Activated CD8-positive, alpha-beta T cell treated with anti-CD3 and anti-CD28 coated beads, Interleukin-2, amount 10 ng/mL, durations not matched to agents 7 days and 5 days (primary cell): Measurements from ENCODE around the gene INPP5J. TPM values are rescaled to one million over a fixed set of nuclear protein-coding genes. Genes with fewer than 3 reads are reported as not detected.
"Not testable (repeated sequence)": the region's sequence is repeated elsewhere in the genome, so short reads cannot be mapped to it uniquely, and the experiment has no call there.

Experiments used
- ATAC-seq: fragments of 150-1000 bp; cut with Tn5 transposase; one replicate; pipeline ENCODE4 v1.10.0; 2021; ENCODE audit warnings: moderate library complexity
- CTCF ChIA-PET: fragments of 350-600 bp; sonication (Branson Sonifier 250); formaldehyde crosslinking; loops from one replicate; lab custom pipeline; 2021; ENCODE audit warnings: antibody characterized with exemption; lab: Charles Lee
- POLR2A ChIA-PET: fragments of 350-600 bp; sonication (Branson Sonifier 250); formaldehyde crosslinking; loops from one replicate; lab custom pipeline; 2021; ENCODE audit warnings: antibody characterized with exemption; lab: Charles Lee
- DNase-seq: peaks from one replicate; pipeline ENCODE4 v3.0.0-alpha.2; 2020
- H3K27ac Mint-ChIP-seq: one replicate; pipeline ENCODE4 v1.8.0; 2021; ENCODE audit warnings: mild to moderate bottlenecking, mixed read lengths
- H3K27me3 Mint-ChIP-seq: one replicate; pipeline ENCODE4 v1.8.0; 2021; ENCODE audit warnings: low read depth, mixed read lengths
- H3K36me3 Mint-ChIP-seq: one replicate; pipeline ENCODE4 v1.8.0; 2021; ENCODE audit warnings: low read depth, mixed read lengths
- H3K4me1 Mint-ChIP-seq: one replicate; pipeline ENCODE4 v1.8.0; 2021; ENCODE audit warnings: low read depth, mixed read lengths
- H3K4me3 Mint-ChIP-seq: one replicate; pipeline ENCODE4 v1.8.0; 2021; ENCODE audit warnings: mild to moderate bottlenecking, mixed read lengths
- H3K9me3 Mint-ChIP-seq: one replicate; pipeline ENCODE4 v1.8.0; 2022; ENCODE audit warnings: mixed read lengths; ENCODE audit not compliant: insufficient read depth
- total RNA-seq, 2 experiments: library from RNA; stranded (reverse); gene quantifications; one replicate each; pipeline ENCODE4 v1.2.3, GENCODE V29; 2021

INPP5J gene, protein sequence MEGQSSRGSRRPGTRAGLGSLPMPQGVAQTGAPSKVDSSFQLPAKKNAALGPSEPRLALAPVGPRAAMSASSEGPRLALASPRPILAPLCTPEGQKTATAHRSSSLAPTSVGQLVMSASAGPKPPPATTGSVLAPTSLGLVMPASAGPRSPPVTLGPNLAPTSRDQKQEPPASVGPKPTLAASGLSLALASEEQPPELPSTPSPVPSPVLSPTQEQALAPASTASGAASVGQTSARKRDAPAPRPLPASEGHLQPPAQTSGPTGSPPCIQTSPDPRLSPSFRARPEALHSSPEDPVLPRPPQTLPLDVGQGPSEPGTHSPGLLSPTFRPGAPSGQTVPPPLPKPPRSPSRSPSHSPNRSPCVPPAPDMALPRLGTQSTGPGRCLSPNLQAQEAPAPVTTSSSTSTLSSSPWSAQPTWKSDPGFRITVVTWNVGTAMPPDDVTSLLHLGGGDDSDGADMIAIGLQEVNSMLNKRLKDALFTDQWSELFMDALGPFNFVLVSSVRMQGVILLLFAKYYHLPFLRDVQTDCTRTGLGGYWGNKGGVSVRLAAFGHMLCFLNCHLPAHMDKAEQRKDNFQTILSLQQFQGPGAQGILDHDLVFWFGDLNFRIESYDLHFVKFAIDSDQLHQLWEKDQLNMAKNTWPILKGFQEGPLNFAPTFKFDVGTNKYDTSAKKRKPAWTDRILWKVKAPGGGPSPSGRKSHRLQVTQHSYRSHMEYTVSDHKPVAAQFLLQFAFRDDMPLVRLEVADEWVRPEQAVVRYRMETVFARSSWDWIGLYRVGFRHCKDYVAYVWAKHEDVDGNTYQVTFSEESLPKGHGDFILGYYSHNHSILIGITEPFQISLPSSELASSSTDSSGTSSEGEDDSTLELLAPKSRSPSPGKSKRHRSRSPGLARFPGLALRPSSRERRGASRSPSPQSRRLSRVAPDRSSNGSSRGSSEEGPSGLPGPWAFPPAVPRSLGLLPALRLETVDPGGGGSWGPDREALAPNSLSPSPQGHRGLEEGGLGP
- total RNA-seq: not detected

DNA sequence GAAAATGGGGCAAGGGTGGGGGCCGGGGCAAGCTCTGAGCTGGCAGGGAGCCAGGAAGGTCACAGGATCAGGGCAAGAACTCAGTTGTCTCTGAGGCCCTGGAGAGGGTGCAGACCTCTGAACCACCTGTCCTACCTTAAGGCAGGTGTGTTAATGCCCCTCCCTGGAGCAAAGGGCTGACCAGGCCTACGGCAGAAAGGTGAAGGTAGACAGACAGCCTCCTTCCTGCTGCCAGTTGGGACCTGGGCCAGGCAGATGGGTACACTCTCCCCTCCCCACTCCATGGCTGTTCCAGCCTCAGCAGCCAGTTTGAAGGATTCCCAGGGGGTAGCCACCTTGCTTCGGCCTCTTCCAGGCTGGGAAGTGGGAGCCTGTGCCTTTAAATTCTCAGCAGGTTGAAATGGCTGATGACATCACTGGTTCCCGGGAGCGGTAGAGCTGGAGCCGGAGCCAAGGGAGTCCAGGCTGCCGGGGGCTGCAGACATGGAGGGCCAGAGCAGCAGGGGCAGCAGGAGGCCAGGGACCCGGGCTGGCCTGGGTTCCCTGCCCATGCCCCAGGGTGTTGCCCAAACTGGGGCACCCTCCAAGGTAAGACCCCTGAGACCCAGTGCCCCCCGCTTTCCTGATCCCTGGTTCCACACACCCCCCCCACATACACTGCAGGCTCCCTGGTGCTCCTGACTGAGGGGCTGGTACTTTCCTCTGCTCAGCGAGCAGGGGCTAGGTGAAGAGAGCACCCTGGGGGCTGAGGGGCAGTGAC lies at the start of gene INPP5J:
Gene INPP5J (plus strand): TSS at position 435 of the 760 bp plus-strand sequence. CDS start 49 bp downstream, at position 484.
- H3K4me1 Mint-ChIP-seq: peaks cover 1% of the 10 kb centered on the region
- no peak within 1 kb of the TSS for H3K4me3 Mint-ChIP-seq
- no peak for DNase-seq
- CTCF ChIA-PET: no interaction called here
- POLR2A ChIA-PET: no interaction called here
- H3K36me3 Mint-ChIP-seq: no peaks in the 10 kb centered on the region
- H3K27ac Mint-ChIP-seq: no peak within 1 kb of the TSS
- no peak for ATAC-seq
- H3K9me3 Mint-ChIP-seq: no peaks in the 10 kb centered on the region
- H3K27me3 Mint-ChIP-seq: peaks cover 3% of the 10 kb centered on the region

DNA sequence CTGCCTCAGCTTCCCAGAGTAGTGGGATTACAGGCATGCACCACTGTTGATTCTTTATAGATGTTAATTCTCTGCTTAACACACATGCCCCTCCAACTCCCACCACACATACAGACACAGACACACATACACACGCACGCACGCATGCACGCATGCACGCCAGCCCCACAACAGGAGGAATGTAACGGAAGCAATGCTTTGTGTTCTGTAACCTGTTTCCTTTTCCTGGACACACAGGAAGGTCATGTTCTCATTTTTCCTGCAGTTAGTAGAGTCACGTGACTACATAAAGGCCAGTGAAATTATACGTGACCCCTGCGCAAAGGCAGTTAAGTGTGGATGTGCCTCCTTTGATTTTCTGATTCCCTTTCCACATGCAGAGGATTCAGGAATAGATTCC lies 49.6 kb upstream of the INPP5J start:
- H3K4me1 Mint-ChIP-seq, H3K4me3 Mint-ChIP-seq, H3K27me3 Mint-ChIP-seq, H3K36me3 Mint-ChIP-seq, POLR2A ChIA-PET, ATAC-seq, H3K27ac Mint-ChIP-seq, DNase-seq, H3K9me3 Mint-ChIP-seq: not testable (repeated sequence)
- CTCF ChIA-PET: interaction anchor here (0.8 kb wide), 1 partner anchor 11 kb away, joined by 3 read pairs; no protein-coding TSS in a partner anchor

DNA sequence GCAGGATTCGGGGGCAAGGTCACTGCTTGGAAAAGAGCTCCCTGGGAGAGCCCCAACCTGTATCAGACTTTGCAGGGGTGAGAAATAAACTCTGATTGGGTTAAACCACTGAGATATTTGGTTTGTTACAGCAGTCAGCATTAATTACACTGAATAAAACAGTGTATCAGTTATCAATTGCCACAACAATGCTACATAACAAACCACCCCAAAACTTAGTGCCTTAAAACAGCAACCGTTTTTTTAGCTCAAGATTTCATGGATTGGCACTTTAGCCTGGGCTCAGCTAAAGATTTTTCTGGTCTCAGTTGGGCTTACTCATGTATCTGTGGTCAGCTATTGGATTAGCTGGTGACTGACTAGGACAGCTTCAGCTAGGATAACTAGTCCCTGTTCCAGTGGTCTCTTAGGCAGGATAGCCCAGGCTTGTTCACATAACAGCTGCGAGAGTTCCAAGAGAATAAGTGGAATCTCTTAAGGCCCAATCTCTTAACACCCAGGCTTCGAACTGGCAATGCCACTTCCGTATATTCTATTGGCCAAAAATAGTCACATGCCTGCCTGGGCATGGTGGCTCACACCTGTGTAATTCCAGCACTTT lies 49.1 kb upstream of the INPP5J start:
- H3K9me3 Mint-ChIP-seq, H3K27me3 Mint-ChIP-seq, H3K4me1 Mint-ChIP-seq, POLR2A ChIA-PET, DNase-seq, ATAC-seq, H3K4me3 Mint-ChIP-seq, H3K36me3 Mint-ChIP-seq, H3K27ac Mint-ChIP-seq: not testable (repeated sequence)
- CTCF ChIA-PET: interaction anchor here (0.8 kb wide), 1 partner anchor 11 kb away, joined by 3 read pairs; no protein-coding TSS in a partner anchor

DNA sequence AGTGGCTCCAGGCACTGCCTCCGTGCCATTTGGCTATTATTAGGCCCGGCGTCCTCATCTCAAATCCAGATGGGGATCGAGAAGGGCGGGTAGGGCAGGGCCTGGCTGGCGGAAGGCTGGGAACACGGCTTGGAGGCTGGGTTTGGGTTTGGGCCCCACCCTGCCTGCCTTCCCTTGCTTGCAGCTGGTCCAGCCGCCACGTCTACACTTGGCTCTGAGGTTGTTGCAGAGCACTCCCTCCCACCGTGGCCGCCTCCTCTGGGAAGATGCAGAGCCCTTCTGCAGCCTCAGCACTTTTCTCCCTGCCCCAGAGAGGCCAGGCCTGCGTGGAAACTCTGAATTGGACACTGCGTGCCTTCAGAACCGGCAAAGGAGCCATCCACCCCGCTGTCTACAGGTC lies 46.8 kb upstream of the INPP5J start:
- Mint-ChIP-seq H3K4me3 (no peak overlapping the region), H3K36me3 (no peaks in the 10 kb centered on the region), H3K27me3 (peaks cover 2% of the 10 kb centered on the region), H3K4me1 (peaks cover 4% of the 10 kb centered on the region), H3K27ac (no peak overlapping the region), H3K9me3 (no peaks in the 10 kb centered on the region)
- CTCF ChIA-PET: no interaction called here
- no peak for ATAC-seq
- DNase-seq: no peak
- POLR2A ChIA-PET: no interaction called here

DNA sequence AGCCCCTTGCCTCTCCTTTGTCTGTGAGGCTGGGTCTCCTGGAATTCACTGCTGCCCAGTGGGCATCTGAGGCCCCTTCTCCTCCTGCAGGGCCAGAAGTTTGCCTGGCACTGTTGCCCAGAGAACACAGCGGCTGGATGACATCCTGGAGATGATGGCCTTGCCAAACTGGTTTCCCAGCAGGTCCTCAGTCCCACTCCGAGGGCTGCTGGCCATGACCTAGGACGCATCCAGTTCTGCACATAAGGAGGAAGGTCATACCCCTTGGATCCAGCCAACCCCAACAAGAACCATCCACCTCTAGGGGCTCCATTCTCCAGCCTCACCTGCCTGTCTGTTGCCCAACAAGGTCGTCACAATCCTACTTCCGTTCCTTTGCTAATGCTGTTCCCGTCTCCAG lies 45.1 kb upstream of the INPP5J start:
- H3K4me1 Mint-ChIP-seq: peaks cover 18% of the 10 kb centered on the region
- no peaks in the 10 kb centered on the region for H3K36me3 Mint-ChIP-seq
- no peak for ATAC-seq
- POLR2A ChIA-PET: no interaction called here
- H3K27me3 Mint-ChIP-seq: peaks cover 2% of the 10 kb centered on the region
- CTCF ChIA-PET: no interaction called here
- no peak overlapping the region for H3K4me3 Mint-ChIP-seq
- no peaks in the 10 kb centered on the region for H3K9me3 Mint-ChIP-seq
- H3K27ac Mint-ChIP-seq: no peak overlapping the region
- no peak for DNase-seq

DNA sequence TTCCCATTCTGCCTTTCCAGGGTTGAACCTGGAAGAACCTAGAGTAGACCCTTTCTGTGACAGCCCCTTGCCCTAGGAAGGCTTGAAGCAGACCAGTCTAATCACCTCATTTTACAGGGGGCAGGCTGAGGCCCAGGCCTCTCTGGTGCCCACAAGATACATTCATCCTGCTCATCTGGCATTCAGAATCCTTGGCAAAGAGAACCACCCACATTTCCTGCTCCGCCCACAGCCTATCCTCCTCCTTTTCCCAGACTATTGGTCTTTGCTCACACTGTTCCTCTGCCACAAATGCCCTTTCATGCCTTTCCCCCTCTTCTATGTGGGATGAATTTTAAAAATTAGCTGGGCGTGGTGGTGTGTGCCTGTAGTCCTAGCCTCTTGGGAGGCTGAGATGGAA lies 44.4 kb upstream of the INPP5J start:
- CTCF ChIA-PET, H3K27me3 Mint-ChIP-seq, POLR2A ChIA-PET, ATAC-seq, H3K36me3 Mint-ChIP-seq, H3K27ac Mint-ChIP-seq, H3K4me3 Mint-ChIP-seq, DNase-seq, H3K9me3 Mint-ChIP-seq: not testable (repeated sequence)
- peaks cover 25% of the 10 kb centered on the region for H3K4me1 Mint-ChIP-seq

DNA sequence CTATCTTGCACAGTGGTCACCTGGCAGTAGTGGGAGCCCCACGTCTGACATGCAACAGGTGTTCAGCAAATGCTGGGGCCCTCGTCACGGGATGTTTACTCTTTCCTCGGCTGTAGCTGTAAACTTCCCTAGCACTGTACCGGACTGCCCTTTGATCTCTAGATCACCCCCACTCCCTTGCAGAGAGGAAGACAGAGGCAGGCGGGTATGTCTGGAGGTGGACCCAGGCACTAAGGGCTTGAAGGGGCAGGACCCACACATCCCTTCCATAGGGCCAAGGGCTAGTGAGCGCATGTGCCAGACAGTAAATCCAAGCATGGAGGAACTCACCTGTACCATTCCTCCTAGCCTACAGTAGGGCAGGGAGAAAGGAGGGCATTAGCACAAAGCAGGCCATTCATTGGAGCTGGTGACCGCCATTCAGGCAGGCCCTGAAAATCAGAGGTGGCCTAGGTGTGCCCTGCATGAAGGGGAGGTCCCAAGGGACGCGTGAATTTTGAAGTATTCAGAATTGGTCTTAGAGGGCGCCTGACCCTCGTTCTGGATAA lies 43.6 kb upstream of the INPP5J start:
- CTCF ChIA-PET: no interaction called here
- Mint-ChIP-seq H3K4me1 (peaks cover 33% of the 10 kb centered on the region), H3K27ac (no peak overlapping the region), H3K9me3 (no peaks in the 10 kb centered on the region), H3K36me3 (peaks cover 5% of the 10 kb centered on the region), H3K4me3 (no peak overlapping the region), H3K27me3 (no peaks in the 10 kb centered on the region)
- ATAC-seq (no peak), DNase-seq (no peak)
- POLR2A ChIA-PET: no interaction called here

DNA sequence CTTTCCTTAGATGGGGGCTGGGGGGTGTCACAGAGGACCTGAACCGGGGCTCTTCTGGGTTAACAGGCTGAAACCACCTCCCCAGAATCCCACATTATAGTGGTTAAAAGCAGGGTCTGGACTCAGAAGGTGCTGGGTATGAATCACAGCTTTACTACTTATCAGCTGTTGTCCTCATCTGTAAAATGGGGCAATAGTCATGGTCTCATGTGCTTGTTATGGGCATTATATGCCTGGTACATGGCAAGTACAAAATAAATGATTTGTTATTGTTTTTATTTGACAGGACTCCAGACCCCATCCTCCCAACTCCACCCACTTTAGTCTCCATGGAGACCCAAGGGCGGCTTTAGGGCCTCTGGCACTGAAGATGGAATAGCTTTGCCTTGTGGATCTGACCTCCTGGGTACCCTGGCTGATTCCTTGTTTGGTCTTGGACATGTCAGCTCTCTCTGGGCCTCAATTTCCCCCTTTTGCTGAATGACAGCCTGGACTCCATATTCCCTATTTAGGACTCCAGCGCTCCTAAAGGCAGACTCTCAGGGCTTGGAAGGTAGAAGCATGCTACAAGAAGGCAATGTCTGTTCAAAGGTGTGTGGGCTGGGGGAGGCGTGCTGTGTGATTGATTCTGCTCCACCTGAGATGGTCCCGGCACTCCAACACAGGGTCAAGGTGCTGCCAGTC lies 42.5 kb upstream of the INPP5J start:
- H3K4me3 Mint-ChIP-seq: peak overlapping the region; percentile 88
- H3K27me3 Mint-ChIP-seq: no peaks in the 10 kb centered on the region
- no peaks in the 10 kb centered on the region for H3K9me3 Mint-ChIP-seq
- no peak for ATAC-seq
- ChIA-PET CTCF (interaction anchor here (0.6 to 5.5 kb wide), 6 partner anchors 28 to 132 kb away, joined by 3 to 30 read pairs (median 3); partner anchors contain the start of genes LIMK2, MORC2 and TUG1), POLR2A (interaction anchor here (1.3 to 2.3 kb wide), 2 partner anchors 111 to 157 kb away, joined by 3 to 13 read pairs; partner anchors contain the start of genes MORC2 and TUG1)
- H3K27ac Mint-ChIP-seq: peak overlapping the region; percentile 86
- DNase-seq: no peak
- peaks cover 7% of the 10 kb centered on the region for H3K36me3 Mint-ChIP-seq
- H3K4me1 Mint-ChIP-seq: peaks cover 37% of the 10 kb centered on the region

DNA sequence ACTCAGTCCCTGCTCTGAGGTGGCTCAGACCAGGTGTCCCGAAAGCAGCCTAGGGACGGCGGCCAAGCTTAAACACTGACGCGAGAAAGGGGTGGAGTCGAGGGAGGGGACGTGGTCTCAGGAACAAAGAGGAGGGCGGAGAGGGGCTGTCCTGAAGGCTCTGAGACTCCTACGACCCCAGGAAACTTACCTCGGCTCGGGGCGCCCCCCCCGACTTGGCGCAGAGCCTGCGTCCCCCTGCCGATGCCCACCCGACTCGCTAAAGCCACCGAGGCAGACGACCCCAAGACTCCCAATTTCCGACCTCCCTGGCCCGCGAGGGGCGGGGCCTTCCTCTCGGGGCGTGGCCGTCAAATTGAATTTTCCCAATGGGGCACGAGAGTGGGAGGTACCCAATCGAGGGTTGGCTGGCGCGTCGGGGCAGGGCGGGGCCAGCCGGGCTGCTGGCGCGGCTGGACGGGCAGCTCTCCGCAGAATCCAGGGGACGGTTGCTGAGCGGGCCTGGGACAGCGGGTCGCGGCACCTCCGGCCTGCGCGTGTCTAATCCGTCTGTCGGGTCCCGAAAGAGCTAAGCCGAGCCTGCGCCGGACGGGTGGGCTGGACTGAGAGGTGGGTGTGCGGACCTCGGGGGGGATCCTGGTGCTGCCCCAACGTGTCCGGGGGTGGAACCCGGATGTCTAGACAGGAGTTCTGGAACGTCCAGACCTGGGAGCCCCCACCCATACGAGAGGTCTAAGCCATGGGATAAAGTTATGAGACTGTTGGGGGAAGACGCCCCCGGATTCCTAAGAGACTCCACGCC lies 41.7 kb upstream of the INPP5J start, which contains the start of gene SMTN:
Gene SMTN (plus strand): TSS at position 471 of the 802 bp plus-strand sequence. CDS start 1,941 bp downstream, outside the sequence.
- ChIA-PET CTCF (interaction anchor here (0.9 to 5.5 kb wide), 8 partner anchors 27 to 141 kb away, joined by 3 to 30 read pairs (median 3); partner anchors contain the start of genes LIMK2, MORC2 and TUG1), POLR2A (interaction anchor here (1.3 to 2.3 kb wide), 2 partner anchors 112 to 157 kb away, joined by 3 to 13 read pairs; partner anchors contain the start of genes MORC2 and TUG1)
- DNase-seq: peak; percentile 93
- Mint-ChIP-seq H3K27me3 (no peaks in the 10 kb centered on the region), H3K4me1 (peaks cover 37% of the 10 kb centered on the region), H3K4me3 (peak within 1 kb of the TSS; percentile 88), H3K36me3 (peaks cover 7% of the 10 kb centered on the region), H3K27ac (peak within 1 kb of the TSS; percentile 86), H3K9me3 (no peaks in the 10 kb centered on the region)
- ATAC-seq: peak; percentile 77
